GM18867 (cell line): ENCODE data around the gene BNIP5.

Experiments used
- ATAC-seq: cut with Tn5 transposase; IDR thresholded peaks from one replicate; pipeline ENCODE4 v1.9.1; 2021; ENCODE audit warnings: mild to moderate bottlenecking, moderate library complexity; ENCODE audit not compliant: unreplicated experiment

The BNIP5 gene

DNA sequence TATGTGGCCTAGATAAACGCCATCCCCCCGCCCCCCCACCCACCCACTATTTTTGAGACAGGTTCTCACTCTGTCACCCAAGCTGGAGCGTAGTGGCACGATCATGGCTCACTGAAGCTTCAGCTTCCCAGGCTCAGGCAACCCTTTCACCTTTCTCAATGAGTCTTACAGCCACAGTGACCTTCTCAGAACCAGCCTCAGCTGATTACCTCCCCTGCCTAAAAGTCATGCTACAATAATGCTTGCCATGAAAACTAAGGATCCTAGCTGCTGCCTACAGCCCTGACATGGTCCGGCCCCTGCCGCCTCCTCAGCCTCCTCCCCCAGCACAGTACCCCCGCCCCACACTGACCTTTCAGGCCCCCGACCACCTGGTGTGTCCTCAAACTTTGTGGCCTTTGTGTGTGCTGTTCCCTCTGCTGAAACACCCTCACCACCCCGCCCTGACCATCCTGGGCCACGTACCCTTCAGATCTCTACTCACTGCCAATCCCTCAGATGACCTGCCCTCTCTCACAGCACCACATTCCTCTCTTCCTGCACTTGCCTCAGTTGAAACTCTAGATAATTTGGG is 35.5 kb downstream of the BNIP5 start:
- ATAC-seq = no peak

DNA sequence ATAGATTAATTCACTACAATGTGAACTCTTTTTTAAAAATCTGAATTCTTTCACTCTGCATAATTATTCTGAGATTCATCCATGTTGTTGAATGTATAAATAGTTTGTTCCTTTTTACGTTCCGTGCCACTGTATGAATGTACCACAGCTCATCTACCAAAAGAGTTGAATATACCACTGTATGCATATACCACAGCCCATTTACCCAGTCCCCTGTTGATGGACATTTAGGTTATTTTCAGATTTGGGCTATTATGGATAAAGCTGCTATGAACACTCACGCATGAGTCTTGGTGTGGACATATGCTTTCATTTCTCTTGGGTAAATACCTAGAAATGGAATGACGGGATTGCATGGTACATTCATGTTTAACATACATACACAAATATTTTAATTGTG is 38.7 kb downstream of the BNIP5 start:
- no peak for ATAC-seq

DNA sequence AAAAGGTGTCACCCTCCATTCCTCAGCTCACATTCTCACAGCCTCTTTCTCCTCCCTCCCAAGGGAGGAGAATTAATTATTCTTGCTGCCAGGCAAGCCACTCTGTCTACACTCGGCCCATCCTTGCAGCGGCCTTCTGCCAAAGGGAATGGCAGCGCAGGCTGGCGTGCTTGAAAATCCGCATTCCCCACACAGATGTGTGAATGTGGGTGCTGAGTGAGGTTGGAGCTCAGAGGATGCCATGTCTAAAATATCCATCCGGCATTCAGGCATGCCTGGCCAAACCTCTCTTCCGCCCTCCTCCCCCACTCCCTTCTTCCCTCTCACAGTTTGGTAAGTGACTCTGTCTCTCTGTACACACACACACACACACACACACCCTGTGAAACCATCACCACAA is 39.2 kb downstream of the BNIP5 start:
- ATAC-seq = no peak

DNA sequence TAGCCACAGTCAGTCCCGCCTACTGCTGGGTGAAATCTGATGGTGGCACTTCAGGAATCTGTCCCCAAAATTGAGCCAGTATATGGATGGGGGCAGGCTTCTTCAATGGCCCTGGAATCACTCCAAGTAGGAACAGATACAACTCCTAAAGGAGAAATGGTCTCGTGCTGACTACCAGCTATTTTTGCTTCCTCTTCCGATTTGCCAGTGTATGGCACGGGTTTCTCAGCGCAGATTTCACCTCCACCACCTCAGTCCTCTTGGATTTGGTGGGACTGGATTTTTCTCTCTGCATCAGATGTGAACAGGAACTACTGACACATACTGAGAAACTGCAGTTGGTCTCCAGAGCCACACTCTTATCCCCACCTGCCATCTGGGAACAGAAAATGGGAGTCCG is 39.6 kb downstream of the BNIP5 start:
- ATAC-seq = no peak

DNA sequence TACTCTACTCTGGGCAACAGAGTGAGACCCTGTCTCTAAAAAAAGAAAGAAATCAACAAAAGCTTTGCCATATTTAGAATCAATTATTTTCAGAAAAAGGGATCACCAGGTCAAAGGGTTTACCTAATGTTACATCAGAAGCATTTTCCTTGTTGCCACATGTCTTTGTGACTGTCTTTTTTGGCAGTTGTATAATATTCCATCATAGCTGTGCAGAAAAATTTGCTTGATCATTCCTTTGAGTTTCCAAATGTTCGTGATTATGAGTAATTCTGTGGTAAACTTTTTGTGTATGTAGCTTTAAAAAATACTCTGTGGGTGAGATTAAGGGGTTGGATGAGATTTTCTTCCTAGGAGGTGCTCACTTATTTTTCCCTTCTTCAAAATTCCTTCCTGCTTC is 40.4 kb downstream of the BNIP5 start:
- ATAC-seq = no peak

DNA sequence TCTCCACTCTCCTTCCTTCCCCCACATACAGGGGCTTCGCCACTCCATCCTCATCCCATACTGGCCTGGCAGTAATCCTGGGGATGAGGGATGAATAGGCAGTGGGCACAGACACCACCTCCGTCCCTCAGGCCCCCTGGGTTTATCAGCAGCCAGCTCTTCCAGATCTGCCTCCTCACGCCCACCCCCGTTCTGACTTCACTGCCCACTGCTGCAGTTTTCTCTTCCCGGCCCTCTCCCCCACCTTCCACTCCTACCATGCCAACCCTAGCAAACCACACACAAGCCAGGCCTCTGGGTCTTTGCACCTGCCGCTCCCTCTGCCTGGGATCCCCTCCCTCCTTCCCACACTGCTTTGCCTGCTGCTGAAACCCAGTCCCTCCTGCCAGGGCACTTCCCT is 44.5 kb downstream of the BNIP5 start:
- ATAC-seq = no peak

DNA sequence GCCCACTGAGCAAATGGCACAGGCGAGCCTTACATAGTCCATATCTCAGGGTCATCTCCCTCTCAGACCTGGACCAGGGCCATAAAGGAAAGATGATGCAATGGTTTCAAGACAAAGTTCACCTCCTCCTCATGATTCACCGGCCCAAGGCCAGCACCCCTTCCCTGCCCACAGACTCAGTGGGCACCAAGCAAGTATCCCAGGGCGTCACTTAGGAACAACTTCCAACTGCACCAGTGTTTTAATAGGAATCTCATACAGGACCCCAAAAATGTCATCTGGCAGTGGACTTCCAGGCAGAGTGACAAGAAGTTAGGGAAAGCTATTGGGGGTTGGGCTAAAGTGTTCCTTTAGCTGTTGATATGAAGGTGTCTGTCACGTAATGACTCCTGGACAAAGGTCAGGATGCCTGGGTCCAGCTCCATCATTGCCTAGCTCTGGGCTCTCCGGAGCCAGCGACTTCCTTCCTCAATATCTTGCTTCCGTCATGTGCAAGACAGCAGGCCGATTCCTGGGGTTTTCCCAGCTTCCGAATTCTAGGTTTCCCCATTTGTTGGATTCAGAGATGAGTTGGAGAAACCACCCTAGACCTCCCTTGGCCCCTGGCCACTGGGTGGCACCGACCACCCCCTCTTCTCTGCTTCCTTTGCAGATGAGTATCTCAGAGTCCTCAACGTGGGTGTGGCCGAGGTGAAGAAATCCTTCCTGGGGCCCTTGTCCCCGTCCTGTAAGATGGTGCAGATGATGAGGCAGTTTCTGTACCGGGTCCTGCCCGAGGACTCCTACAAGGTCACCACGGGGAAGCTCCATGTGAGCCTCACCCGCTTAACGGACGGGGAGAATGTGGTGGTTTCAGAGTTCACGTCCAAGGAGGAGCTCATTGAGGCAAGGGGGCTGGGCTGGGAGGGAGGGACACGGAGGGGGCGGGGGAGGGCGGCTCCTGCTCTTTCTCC is 45.7 kb downstream of the BNIP5 start:
- ATAC-seq = no peak

DNA sequence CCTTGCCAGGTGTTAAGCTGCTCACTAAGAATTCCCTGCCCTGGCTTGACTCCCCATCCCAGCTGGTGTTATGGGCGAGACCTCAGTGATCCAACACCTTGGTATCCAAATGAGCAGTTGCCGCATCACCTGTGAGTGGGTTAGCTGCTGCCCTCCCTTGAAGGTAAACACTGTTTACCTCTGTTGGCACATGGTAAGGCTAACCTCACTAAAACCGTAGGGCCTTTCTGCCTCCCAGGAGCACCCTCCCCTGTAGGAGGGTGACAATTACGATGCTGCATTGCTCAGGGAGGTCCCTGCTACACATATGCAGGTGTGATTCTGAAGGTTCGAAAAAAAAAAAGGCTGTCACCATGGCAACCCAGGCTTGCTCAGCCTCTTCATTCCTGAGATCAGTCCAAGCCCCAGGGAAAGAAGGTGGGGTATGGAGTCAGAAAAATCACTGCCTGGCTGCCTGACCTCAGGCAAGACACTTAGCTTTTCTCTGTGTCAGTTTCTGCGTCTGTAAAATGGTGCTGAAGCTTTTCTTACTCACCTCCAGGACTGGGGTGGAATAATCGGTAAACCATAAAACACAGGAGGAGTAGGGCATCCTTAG is 47.3 kb downstream of the BNIP5 start:
- no peak for ATAC-seq

DNA sequence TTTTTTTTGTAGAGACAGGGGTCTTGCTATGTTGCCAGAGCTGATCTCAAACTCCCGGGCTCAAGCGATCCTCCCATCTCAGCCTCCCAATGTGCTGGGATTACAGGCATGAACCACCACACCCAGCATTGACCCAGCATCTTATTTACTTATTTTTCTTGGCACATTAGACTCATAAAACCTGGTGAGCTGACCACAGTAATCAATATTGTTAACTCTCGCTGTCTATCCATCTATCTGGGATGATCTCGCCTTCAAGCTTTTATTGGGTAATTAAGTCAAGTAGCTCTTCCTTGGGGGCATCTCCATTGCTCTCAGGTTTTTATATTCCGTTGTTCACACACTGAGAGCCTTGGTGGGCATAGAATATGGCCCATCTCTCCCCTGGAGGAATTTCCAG is 49.8 kb downstream of the BNIP5 start:
- ATAC-seq = no peak

DNA sequence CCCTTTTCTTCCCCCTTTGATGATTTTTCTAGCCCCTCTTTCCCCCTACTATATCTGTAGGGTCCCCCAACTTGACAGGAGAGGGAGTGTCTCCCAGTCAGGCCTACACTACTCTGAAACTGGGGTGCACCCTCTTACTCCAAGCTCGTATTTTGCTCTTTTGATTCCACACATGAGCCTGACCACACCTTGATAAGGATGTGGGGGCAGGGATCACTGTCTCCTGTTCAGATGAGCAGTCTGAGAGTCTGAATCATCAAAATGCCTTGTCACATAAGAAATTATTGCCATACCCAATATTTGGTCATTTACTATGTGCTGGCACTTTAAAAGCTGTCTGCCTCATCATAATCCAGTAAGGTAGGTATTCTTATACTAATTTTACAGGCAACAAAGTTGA is 50.9 kb downstream of the BNIP5 start:
- no peak for ATAC-seq

DNA sequence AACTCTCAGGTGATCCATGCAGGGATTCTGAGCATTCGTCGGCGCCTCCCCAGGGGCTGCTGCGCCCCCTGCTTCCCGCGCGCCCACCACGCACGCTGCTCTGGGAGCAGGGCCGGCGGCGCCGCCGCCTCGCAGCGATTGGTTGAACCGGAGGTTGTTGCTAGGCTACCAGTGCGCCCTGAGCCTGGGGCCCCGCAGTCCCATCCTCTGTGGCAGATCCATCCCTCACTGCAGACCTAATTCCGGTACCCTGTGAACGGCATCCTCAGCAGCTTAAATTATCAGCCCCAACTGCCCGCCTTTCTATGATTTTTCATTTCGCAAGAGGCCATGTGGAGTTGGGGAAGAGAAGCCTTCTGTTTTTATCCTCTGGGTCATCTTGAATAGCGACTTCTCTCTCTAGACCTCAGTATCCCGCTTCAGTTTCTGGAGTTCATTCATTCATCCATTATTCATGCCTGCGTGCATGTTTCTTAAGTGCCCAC is 51.5 kb downstream of the BNIP5 start:
- ATAC-seq = no peak

DNA sequence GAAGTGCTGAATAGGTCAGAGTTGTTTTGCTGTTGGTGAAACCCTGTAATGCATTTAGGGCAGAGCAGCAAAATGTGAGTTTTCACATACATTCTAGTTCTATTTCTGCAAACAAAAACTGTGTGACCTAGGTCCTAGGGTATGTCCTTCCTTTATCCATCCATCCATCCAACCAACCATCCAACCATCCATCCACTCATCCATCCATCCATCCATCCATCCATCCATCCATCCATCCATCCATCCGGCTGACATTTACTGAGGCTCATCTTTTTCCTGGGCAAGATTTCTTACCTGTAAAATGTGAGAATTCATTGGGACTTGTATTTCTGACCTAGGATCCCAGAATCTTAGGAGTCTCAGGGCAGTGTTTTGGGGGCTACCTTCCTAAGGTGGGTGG is 52.3 kb downstream of the BNIP5 start:
- no peak for ATAC-seq

DNA sequence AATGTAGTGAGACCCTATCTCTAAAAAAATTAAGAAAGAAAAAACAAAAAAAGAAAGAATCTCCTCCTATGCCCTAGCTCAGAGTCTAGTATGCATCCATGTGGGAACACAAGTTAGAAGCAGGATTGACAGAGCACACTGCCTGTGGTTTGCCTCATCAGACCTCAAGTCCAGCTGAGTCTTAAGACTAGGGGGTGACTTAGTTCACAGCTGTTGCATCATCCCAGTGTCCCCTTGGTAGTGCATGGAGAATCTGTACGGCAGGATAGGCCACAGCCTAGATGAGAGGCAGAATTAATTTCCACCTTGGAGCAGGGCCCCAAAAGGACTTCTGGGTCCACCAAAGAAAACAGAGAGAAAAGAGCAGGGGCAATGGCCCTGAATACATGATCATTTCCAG is 53.1 kb downstream of the BNIP5 start:
- ATAC-seq = no peak

DNA sequence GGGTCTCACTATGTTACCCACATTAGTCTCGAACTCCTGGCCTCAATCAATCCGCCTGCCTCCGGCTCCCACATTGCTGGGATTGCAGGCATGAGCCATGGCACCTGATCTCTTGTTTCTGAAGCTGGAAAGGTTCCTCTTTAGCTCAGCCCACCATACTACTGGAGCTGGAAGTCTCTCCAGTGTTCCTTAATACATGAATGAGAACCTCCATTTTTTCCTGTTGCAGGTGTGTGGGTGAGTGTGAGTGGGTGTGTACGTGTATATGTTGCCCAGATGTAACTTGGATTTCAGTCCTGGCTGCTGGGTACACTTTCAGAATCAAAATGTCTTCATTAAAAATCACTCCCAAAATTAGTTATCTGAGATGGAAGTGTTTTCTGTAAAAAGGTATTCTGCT is 55.7 kb downstream of the BNIP5 start:
- ATAC-seq = no peak

DNA sequence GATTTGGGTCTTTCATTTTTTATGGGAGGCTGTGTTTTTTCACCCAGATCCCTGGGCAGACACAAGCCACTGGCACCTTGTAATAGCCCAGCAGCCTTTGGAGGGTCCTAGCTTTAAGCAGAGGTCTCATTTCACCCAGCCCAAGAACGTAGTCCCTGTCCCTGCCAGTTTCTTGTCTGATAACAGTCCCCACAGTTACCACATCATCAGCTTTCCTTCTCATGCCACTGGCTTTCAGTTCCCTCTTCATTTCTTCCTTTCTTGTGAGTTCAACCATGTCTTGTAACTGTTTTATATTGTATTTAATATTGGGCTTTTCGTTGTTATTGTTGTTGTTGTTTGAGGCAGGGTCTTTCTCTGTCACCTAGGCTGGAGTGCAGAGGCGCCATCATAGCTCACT is 56.2 kb downstream of the BNIP5 start:
- no peak for ATAC-seq

DNA sequence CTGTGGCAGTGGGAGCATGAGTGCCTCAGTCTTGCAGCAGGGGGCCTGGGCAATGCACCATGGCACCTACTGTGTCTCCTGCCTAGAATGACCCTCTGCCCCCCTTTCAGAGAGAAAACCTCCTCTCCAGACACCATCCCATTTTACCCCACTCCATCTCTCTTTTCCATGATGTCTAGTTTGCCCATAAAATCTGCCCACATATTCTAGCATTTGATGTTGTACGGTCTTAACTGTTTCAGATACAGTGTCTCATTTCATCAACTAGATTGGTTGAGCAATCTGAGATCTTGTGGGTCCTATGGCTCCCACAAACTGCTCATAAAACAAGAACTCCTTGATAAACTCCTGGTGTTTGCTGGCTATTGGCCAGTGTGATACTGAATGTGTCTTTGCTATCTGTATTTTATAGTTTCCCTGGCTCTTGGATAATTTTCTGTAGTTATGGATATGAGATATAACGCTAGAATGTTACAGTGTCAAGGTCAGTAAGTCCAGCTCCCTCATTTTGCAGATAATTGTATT is 58.7 kb downstream of the BNIP5 start:
- ATAC-seq = no peak

DNA sequence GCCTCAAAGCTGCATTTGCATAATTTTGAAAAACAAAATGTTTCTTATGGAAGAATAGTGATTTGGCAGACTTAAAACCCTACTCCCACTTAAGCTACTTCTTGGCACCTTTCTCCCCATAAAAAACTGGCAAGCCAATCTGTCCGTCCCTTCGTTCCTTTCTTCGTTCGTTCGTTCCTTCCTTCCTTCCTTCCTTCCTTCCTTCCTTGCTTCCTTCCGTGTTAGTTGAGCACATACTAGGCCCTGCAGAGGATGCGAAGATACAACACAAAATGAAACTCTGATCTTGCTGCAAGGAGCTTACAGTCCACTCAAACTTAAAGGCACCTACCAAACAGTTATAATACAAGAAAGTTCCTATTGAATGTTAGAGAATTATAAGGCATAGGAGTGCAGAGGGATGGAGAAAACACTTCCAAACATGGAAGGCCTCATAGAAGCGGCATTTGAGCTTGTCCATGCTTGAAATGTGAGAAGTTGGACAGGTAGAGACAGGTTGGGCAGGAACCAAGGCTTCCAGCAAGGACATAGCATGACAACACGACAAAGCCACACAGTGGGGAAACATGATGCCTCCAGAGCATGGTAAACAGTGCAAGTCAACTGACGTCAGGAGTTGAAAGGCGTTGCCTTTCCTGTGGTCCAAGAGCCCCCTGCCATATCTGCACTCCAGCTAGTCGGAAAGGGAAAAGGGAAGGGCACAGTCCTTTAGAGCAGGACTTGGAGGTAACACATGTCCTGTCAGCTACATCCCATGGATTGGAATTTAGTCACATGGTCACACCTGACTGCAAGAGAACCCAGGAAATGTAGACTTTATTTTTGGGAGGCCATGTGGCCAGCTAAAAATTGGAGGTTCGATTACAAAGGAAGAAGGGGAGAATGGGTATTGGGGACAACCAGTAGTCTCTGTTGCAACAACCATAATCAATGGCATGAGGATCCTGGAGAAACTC is 59.8 kb downstream of the BNIP5 start:
- ATAC-seq = no peak

DNA sequence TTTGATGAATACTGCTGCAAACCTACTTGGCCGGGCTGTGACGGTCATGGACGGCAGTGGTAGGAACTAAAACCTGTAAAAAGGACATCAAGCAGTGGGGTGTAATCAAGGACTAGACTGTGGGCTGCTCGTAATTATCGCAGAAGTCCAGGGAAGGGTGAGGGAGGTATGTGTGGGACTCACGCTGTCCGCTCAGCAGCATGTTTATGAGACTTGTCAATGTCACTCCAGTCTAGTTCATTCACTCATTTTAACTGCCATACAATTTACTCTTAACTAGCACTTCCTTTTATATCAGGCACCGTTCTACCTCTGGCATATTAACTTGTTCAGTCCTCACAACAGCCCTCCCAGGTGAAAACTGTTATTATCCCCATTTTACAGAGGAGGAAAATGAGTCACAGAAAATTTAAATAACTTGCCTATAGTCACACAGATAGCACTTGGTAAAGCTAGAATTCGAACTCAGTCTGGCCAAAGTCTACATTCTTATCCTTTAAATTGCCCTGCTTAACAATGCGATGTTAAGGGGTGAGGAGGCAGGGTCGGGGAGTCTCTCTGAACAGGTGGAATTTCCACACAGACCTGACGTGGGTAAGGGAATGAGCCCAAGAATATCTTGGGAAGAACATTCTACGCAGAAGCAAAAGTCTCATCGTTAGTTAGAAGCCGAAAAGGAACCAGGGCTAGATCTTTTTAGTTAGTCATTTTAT is 62.7 kb downstream of the BNIP5 start:
- no peak for ATAC-seq

DNA sequence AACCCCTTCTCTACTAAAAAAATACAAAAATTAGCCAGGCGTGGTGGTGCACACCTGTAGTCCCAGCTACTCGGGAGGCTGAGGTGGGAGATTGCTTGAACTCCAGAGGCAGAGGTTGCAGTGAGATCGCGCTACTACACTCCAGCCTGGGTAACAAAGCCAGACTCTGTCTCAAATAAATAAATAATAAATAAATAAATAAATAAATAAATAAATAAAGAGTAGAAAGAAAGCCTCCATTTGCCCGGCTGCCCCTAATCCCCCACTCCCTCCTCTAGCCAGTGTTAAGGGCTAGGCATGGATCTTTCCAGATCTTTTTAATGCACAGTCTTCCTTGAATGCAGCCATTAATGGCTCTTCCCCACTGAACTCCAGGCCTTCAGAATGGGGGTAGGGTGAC is 63.6 kb downstream of the BNIP5 start:
- no peak for ATAC-seq

DNA sequence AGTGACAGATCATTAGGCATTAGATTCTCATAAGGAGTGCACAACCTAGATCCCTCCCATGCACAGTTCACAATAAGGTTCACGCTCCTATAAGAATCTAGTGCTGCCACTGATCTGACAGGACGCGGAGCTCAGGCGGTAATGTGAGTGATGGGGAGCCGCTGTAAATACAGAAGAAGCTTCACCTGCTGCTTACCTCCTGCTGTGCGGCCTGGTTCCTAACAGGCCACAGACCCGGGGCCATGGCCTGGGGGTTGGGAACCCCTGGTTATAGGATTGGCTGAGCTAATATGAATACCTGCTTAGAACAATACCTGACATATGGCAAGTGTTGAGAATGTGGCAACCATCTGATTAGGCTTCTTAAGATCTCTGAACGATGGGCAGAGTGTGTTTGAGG is 64.5 kb downstream of the BNIP5 start:
- ATAC-seq = no peak
